SIG-M5 (cell line): ENCODE results near the gene PNMT.

Experiments
- DNase-seq: peaks from one replicate; lab custom pipeline; 2025; lab: John Stamatoyannopoulos, UW

PNMT gene, protein sequence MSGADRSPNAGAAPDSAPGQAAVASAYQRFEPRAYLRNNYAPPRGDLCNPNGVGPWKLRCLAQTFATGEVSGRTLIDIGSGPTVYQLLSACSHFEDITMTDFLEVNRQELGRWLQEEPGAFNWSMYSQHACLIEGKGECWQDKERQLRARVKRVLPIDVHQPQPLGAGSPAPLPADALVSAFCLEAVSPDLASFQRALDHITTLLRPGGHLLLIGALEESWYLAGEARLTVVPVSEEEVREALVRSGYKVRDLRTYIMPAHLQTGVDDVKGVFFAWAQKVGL

DNA sequence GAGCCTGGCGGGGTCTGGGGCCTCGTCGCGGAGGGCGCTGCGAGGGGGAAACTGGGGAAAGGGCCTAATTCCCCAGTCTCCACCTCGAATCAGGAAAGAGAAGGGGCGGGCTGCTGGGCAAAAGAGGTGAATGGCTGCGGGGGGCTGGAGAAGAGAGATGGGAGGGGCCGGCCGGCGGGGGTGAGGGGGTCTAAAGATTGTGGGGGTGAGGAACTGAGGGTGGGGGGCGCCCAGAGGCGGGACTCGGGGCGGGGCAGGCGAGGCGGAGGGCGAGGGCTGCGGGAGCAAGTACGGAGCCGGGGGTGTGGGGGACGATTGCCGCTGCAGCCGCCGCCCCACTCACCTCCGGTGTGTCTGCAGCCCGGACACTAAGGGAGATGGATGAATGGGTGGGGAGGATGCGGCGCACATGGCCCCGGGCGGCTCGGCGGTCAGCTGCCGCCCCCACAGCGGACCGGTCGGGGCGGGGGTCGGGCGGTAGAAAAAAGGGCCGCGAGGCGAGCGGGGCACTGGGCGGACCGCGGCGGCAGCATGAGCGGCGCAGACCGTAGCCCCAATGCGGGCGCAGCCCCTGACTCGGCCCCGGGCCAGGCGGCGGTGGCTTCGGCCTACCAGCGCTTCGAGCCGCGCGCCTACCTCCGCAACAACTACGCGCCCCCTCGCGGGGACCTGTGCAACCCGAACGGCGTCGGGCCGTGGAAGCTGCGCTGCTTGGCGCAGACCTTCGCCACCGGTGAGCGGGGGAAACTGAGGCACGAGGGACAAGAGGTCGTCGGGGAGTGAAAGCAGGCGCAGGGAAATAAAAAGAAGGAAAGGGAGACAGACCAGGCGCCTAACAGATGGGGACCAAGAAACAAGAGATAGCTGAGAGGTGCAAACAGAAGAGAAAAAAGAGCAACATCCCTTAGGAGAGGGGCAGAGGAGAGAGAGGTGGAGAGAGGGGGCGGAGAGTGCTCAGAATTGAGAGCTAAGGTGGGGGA is at the start of gene PNMT:
Gene PNMT (plus strand): TSS at position 509 of the 980 bp plus-strand sequence. CDS start 23 bp downstream, at position 532.
- no peak for DNase-seq

GRCh38 chr17:39618956-39619785 is 49.1 kb upstream of the PNMT start:
- no peak for DNase-seq

GRCh38 chr17:39619786-39620101 is 48.5 kb upstream of the PNMT start:
- no peak for DNase-seq

GRCh38 chr17:39621523-39622379 is 46.5 kb upstream of the PNMT start:
- DNase-seq, result no peak

GRCh38 chr17:39622380-39623006 is 45.8 kb upstream of the PNMT start:
- DNase-seq, result no peak

- no peak for DNase-seq
Observed at GRCh38 chr17:39623356-39623950, 44.8 kb upstream of the PNMT start.

GRCh38 chr17:39624313-39624712 is 43.9 kb upstream of the PNMT start:
- no peak for DNase-seq

- no peak for DNase-seq
Observed at GRCh38 chr17:39625198-39625785, 43.0 kb upstream of the PNMT start.

DNA sequence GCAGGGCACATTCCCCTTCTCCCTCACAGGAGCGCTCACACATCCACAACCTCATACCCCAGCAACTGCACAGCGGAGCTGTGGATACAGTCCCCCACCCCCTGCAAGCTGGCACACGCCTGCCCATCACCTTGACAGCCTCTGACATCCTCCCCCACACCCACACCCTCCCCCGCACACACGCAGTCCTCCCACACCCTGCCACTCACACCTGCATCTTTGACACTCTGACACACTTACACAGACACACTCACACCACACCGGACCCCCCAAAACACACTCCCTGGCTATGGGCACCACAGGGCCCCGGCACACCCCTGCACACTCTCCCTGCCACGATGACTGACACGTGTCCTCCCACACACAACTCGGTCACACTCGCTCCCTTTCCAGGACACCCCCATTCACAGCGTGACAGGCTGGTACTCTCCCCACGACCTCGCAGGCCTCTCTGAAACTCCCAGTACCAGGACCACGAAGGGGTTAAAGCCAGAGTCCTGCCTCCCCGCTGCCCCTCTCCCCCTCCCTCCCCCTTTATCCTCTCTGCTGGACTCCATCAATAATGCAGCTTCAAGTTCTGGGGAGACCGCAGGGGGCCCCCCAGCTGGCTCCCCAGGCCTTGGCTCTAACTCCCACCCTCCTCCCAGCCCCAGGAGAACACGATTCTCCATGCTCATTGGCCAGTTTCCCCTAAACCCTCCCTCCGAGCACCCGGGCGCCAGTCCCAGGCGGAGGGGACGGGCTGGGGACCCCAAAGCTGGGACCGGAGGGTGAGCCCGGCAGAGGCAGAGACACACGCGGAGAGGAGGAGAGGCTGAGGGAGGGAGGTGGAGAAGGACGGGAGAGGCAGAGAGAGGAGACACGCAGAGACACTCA is 41.8 kb upstream of the PNMT start, which contains the start of gene PPP1R1B:
Gene PPP1R1B (plus strand): TSS at position 782 of the 876 bp plus-strand sequence. CDS start 441 bp downstream, outside the sequence.
- no peak for DNase-seq

DNA sequence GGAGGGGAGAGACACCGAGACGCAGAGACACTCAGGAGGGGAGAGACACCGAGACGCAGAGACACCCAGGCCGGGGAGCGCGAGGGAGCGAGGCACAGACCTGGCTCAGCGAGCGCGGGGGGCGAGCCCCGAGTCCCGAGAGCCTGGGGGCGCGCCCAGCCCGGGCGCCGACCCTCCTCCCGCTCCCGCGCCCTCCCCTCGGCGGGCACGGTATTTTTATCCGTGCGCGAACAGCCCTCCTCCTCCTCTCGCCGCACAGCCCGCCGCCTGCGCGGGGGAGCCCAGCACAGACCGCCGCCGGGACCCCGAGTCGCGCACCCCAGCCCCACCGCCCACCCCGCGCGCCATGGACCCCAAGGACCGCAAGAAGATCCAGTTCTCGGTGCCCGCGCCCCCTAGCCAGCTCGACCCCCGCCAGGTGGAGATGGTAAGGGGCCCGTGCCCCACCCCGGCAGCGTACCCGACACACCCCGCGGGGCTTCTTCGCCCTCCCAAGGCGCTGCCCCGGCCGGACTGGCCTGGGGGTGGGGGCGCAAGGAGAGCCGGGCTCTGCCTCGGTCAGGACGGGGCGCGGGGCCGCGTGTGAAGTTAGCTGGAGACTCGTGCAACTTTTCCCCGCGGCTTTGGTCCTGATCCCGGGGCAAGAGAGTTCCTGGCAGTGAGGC is 41.1 kb upstream of the PNMT start:
- no peak for DNase-seq

GRCh38 chr17:39627712-39628516 is 40.3 kb upstream of the PNMT start:
- no peak for DNase-seq

DNA sequence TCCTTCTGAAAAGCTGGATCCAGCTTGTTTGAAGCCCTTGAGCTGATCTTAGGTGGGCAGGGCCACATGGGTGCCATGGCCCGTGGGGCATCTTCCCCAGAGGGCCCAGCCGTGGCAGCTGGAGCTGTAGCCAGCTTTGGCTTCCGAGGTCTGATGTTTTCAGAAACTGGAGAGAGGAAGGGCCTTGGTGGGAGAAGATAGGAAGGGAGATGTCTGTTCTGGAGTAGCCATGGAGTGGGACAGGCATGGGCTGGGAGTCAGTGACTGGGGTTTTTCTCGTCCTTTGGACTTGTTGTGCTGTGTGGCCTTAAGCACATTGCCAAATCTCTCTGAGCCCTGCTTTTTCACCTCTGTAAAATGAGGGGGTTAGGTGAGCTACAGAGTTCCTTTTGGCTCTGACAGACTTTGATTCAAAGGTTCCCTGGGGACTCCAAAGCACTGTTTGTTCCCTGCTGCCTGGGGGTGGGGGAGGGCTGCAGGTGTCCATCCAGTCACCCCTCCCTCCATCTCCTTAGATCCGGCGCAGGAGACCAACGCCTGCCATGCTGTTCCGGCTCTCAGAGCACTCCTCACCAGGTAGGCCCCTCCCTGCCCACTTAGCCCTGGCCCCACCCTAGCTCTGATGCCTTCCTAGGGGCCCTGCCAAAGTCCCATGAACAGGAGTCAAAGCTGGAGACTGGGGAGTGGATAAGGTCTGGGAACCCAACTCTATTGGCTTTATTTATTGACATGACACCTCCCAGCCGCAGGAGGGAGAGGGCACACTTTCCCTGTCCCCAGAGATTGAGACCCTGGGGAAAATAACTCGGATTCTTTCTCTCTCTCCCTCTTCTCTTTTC is 39.4 kb upstream of the PNMT start:
- DNase-seq, result no peak

DNA sequence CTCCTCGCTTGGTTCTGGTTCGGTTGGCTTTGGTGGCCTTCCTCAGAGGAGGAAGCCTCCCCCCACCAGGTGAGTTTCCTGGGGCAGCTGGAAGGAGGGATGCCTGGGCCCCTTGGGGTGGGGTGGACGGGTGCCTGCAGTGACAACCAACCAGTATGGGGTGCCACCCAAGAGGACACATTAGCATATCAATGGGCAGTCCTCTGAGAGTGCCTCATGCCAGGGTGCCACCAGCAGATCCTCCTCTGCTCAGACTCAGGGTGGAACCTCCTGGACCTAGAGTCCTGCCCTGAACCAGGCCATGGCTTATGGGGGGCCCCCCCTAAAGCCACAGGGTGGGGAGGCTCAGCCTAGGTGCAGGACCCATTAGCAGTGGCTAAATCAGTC is 38.8 kb upstream of the PNMT start:
- no peak for DNase-seq

DNA sequence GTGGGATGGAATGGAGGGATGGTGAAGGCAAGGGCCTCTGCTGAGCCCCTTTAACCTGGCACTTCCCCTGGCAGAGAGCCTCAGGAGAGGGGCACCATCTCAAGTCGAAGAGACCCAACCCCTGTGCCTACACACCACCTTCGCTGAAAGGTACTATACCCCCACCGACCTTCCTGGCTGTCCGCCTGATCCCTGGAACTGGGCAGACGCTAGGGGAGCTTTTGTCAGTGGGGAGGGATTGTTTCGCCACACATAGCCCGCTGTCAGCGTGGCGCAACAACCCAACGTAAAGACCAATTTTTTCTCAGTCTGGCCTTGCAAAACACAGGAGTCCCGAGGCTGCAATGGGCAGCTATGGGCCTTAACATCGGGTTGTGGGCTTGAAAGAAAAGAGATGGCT is 38.4 kb upstream of the PNMT start:
- DNase-seq, result no peak

DNA sequence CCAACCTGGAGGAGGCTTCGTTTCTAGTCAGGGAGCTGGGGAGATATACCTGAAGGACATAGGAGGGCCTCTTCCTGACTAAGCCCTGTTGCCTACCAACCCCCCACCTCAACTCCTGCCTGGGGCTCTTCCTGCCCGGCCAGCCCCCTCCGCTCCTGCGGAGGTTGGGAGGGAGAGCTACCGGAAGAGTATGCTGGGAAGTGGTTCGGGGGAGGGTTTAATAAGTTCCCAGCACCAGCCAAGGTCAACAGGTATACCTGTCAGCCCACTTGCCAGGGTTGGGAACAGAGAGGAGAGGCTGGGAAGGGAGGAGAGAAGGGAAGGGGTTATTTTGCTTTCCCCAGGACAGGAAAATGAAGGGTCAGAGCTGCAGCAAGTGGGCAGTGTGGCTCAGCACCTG is 36.9 kb upstream of the PNMT start:
- DNase-seq, result no peak

- no peak for DNase-seq
Observed at GRCh38 chr17:39632153-39632941, 35.9 kb upstream of the PNMT start.
